Prostate gland (tissue), 2 donors: ENCODE results near the gene CHST11.

Experiments
- CTCF ChIP-seq, 4 experiments: fragments of 200-600 bp in 2 of 4; fragments of 450-650 bp in 2 of 4; sonication (generic) in 2 of 4; IDR thresholded peaks; 1 replicate in 3 of 4; 2 replicates in 1 of 4; pipeline ENCODE4 v1.5.1; 2016 to 2019; ENCODE audit warnings: antibody characterized with exemption in 4 of 4, mild to moderate bottlenecking in 2 of 4, moderate library complexity in 2 of 4
- POLR2A ChIP-seq: fragments of 450-650 bp; IDR thresholded peaks from one replicate; pipeline ENCODE4 v1.6.1; 2016; ENCODE audit warnings: antibody characterized with exemption, mild to moderate bottlenecking
- POLR2AphosphoS5 ChIP-seq: sonication (generic); formaldehyde crosslinking; IDR thresholded peaks from one replicate; pipeline ENCODE4 v1.6.1; 2017; ENCODE audit warnings: antibody characterized with exemption

GRCh38 chr12:104738776-104739642 is 282.3 kb downstream of the CHST11 start:
- TF ChIP-seq POLR2A (no peak), CTCF (IDR thresholded peaks at IDR 0.05) (no peak), POLR2AphosphoS5 (no peak)
